A549 (cell line): ENCODE results near the gene IL22RA2. TPM values are rescaled to one million over a fixed set of nuclear protein-coding genes. Genes with fewer than 3 reads are reported as not detected.

Experiments
- ATAC-seq, 2 experiments: fragments of 200-7000 bp in 1 of 2; fragments of >200 bp in 1 of 2; cut with Nextera tagmentation in 1 of 2; cut with Tn5 transposase in 1 of 2; 3 replicates each; pipeline versions ENCODE4 v1.8.0 to v1.9.1; 2018 to 2020; ENCODE audit warnings: mild to moderate bottlenecking in 1 of 2, moderate library complexity in 1 of 2
- CTCF ChIA-PET: fragments of 300-600 bp; sonication (Branson Sonifier 250); formaldehyde crosslinking; extraction: SDS; loops from one replicate; lab custom pipeline; 2021; ENCODE audit warnings: antibody characterized with exemption, inconsistent platforms; lab: Yijun Ruan, JAX
- POLR2A ChIA-PET: fragments of 350-600 bp; formaldehyde crosslinking; extraction: SDS; loops from one replicate; lab custom pipeline; 2021; ENCODE audit warnings: antibody characterized with exemption, inconsistent platforms; lab: Yijun Ruan, JAX
- DNase-seq, 2 experiments: peaks; one replicate each; pipeline versions ENCODE4 v3.0.0 to v3.0.0-alpha.2; 2011 to 2016; ENCODE audit warnings: low read depth in 1 of 2, low spot score in 1 of 2
- FAIRE-seq: peaks from 2 replicates; lab custom pipeline; 2011; peaks lifted over from hg19 to GRCh38; lab: Jason Lieb, UNC
- H3K27ac ChIP-seq, 2 experiments: fragments of >200 bp; sonication (Bioruptor Twin); formaldehyde crosslinking; 3 replicates each; pipeline ENCODE4 v1.5.1; 2016 to 2017
- H3K4me1 ChIP-seq: fragments of >200 bp; sonication (Bioruptor Twin); formaldehyde crosslinking; 3 replicates; pipeline ENCODE4 v1.6.1; 2016
- H3K4me2 ChIP-seq: fragments of >200 bp; sonication (Bioruptor Twin); formaldehyde crosslinking; 3 replicates; pipeline ENCODE4 v1.6.1; 2016
- H3K4me3 ChIP-seq: fragments of >200 bp; sonication (Bioruptor Twin); formaldehyde crosslinking; 3 replicates; pipeline ENCODE4 v1.5.1; 2016
- H3K9me3 ChIP-seq: fragments of >200 bp; sonication (Bioruptor Twin); formaldehyde crosslinking; 3 replicates; pipeline ENCODE4 v1.6.1; 2016
- BHLHE40 ChIP-seq: IDR thresholded peaks from 2 replicates; pipeline ENCODE4 v1.6.1; 2012; ENCODE audit warnings: low read depth, low read length, inconsistent platforms
- CBX2 ChIP-seq: fragments of 200-600 bp; sonication (generic); IDR thresholded peaks from 2 replicates; pipeline ENCODE4 v1.6.1; 2016; ENCODE audit warnings: low read depth, mild to moderate bottlenecking, borderline replicate concordance
- CHD2 ChIP-seq: fragments of 150-350 bp; IDR thresholded peaks from 2 replicates; pipeline ENCODE4 v1.6.1; 2014; ENCODE audit warnings: low read length; ENCODE audit not compliant: partially characterized antibody
- ESRRA ChIP-seq: fragments of 150-350 bp; IDR thresholded peaks from 2 replicates; pipeline ENCODE4 v1.6.1; 2014; ENCODE audit warnings: mild to moderate bottlenecking, low read length, borderline replicate concordance
- GATA3 ChIP-seq: IDR thresholded peaks from 2 replicates; pipeline ENCODE4 v1.6.1; 2012; ENCODE audit warnings: borderline replicate concordance
- HMGXB4 ChIP-seq: fragments of 250-450 bp; sonication (Bioruptor Pico); IDR thresholded peaks from 2 replicates; pipeline ENCODE4 v1.5.0; 2021; ENCODE audit warnings: mild to moderate bottlenecking, moderate library complexity, borderline replicate concordance
- HOXA7 ChIP-seq: fragments of 250-450 bp; sonication (Bioruptor Pico); IDR thresholded peaks from 2 replicates; pipeline ENCODE4 v1.5.0; 2020; ENCODE audit warnings: mild to moderate bottlenecking, moderate library complexity
- HOXB13 ChIP-seq: fragments of 250-450 bp; sonication (Bioruptor Pico); IDR thresholded peaks from 2 replicates; pipeline ENCODE4 v1.5.0; 2020; ENCODE audit warnings: low read depth, mild to moderate bottlenecking, moderate library complexity
- KDM5A ChIP-seq: fragments of 200-600 bp; sonication (generic); IDR thresholded peaks from 2 replicates; pipeline ENCODE4 v1.6.1; 2016; ENCODE audit warnings: antibody characterized with exemption, mild to moderate bottlenecking
- NR3C1 ChIP-seq: fragments of >200 bp; sonication (Bioruptor Twin); formaldehyde crosslinking; IDR thresholded peaks from 3 replicates; pipeline ENCODE4 v1.6.1; 2017
- PHF8 ChIP-seq: fragments of 200-600 bp; sonication (generic); IDR thresholded peaks from 2 replicates; pipeline ENCODE4 v1.6.1; 2016; ENCODE audit warnings: low read depth, mild to moderate bottlenecking, antibody characterized with exemption, moderate library complexity, borderline replicate concordance
- RNF2 ChIP-seq: fragments of 200-600 bp; sonication (generic); IDR thresholded peaks from 2 replicates; pipeline ENCODE4 v1.6.1; 2016; ENCODE audit warnings: low read depth, mild to moderate bottlenecking, antibody characterized with exemption, moderate library complexity, borderline replicate concordance
- SMC3 ChIP-seq: fragments of >200 bp; sonication (Bioruptor Twin); formaldehyde crosslinking; IDR thresholded peaks from 3 replicates; pipeline ENCODE4 v1.6.1; 2018; ENCODE audit warnings: inconsistent platforms
- SREBF2 ChIP-seq: fragments of 450-650 bp; IDR thresholded peaks from 2 replicates; pipeline ENCODE4 v1.6.1; 2014; ENCODE audit warnings: mild to moderate bottlenecking, moderate library complexity
- TP53 ChIP-seq: fragments of 250-450 bp; sonication (Bioruptor Pico); IDR thresholded peaks from 2 replicates; pipeline ENCODE4 v1.5.0; 2021; ENCODE audit warnings: mild to moderate bottlenecking, moderate library complexity
- ZC3H11A ChIP-seq: fragments of 450-650 bp; IDR thresholded peaks from 2 replicates; pipeline ENCODE4 v1.6.1; 2014; ENCODE audit warnings: antibody characterized with exemption, mild to moderate bottlenecking
- ZNF302 ChIP-seq: fragments of 250-450 bp; sonication (Bioruptor Pico); IDR thresholded peaks from 2 replicates; pipeline ENCODE4 v1.9.0; 2021; ENCODE audit warnings: inconsistent platforms, mild to moderate bottlenecking, moderate library complexity
- WGBS: methylation state at CpG from one replicate; pipeline ENCODE4 v1.1.6; 2017; ENCODE audit errors: missing lambda C conversion rate; 5-methylcytosine and 5-hydroxymethylcytosine counted together
- polyA plus RNA-seq, 4 experiments: library from polyadenylated mRNA; depleted of rRNA in 3 of 4; stranded (reverse); fragments of >200 nt; fragmentation: RNase III in 1 of 4; extraction: RNeasy Plus Mini Kit Qiagen cat#74134 plus additional on column Dnase treatment in 1 of 4; gene quantifications; 2 replicates in 3 of 4; 3 replicates in 1 of 4; pipeline ENCODE4 v1.2.3, GENCODE V29; 2011 to 2017
- TF ChIP-seq, protein P1 (sequence below): fragments of 200-600 bp; sonication (generic); IDR thresholded peaks from 2 replicates; pipeline ENCODE4 v1.6.1; 2016; ENCODE audit warnings: antibody characterized with exemption, mild to moderate bottlenecking, moderate library complexity
- TF ChIP-seq, protein P2 (sequence below): fragments of 150-350 bp; IDR thresholded peaks from 2 replicates; pipeline ENCODE4 v1.6.1; 2014; ENCODE audit warnings: low read depth, mild to moderate bottlenecking, low read length
- TF ChIP-seq, protein P3 (sequence below): fragments of >200 bp; sonication (Bioruptor Twin); formaldehyde crosslinking; IDR thresholded peaks from 3 replicates; pipeline ENCODE4 v1.5.1; 2016

Gene IL22RA2
- polyA plus RNA-seq, 2 of the 4 experiments (the other 2 are of a cell fraction): not detected

DNA sequence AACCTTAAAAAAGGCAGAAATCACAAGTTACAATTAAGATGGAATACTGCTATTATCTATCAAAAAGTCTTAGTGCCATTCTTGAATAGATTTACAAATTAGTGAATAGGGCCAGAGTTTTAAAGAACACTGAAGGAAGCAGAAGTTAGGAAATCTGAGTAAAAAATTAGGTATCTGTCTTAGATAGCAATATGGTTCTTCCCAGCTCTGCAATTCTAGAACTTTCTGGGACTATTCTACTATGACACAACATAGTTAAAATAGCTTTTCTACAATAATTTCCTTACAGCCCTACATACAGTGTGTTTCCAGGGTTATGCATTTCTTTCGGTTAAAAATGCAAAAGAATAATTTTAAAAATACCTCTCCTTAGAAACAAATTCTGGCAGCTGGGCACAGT lies 27.6 kb upstream of the IL22RA2 start (continued):
- TF ChIP-seq, protein P1, sequence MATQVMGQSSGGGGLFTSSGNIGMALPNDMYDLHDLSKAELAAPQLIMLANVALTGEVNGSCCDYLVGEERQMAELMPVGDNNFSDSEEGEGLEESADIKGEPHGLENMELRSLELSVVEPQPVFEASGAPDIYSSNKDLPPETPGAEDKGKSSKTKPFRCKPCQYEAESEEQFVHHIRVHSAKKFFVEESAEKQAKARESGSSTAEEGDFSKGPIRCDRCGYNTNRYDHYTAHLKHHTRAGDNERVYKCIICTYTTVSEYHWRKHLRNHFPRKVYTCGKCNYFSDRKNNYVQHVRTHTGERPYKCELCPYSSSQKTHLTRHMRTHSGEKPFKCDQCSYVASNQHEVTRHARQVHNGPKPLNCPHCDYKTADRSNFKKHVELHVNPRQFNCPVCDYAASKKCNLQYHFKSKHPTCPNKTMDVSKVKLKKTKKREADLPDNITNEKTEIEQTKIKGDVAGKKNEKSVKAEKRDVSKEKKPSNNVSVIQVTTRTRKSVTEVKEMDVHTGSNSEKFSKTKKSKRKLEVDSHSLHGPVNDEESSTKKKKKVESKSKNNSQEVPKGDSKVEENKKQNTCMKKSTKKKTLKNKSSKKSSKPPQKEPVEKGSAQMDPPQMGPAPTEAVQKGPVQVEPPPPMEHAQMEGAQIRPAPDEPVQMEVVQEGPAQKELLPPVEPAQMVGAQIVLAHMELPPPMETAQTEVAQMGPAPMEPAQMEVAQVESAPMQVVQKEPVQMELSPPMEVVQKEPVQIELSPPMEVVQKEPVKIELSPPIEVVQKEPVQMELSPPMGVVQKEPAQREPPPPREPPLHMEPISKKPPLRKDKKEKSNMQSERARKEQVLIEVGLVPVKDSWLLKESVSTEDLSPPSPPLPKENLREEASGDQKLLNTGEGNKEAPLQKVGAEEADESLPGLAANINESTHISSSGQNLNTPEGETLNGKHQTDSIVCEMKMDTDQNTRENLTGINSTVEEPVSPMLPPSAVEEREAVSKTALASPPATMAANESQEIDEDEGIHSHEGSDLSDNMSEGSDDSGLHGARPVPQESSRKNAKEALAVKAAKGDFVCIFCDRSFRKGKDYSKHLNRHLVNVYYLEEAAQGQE: no peak
- no peak for TF ChIP-seq CBX2
- no peak for TF ChIP-seq SREBF2
- no peak for TF ChIP-seq KDM5A
- TF ChIP-seq SMC3: no peak
- TF ChIP-seq, all 56 proteins: peak for 0

DNA sequence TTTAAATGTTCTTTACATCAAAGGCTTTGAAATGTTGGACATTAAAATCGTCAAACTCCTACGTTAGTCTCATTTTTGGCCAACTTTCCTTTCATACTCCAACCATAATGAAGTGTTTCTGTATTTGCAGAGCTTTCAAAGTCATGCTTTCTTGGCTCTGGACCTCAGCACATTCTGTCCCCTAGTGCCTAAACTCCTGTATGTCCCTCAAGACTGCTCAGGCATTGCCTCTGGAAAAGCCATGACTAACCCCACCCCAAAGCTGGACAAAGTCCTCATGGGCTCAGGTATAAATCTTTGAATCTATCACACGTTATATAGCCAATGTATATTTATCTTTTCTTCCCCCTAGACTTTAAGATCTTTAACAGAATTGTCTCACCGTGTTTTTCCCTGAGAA lies 26.8 kb upstream of the IL22RA2 start:
- 96% methylated on average over 4 of the region's 4 CpGs for WGBS
- no peak for DNase-seq
- Histone ChIP-seq H3K4me2 (no peak overlapping the region), H3K4me3 (no peak overlapping the region), H3K4me1 (no peaks in the 10 kb centered on the region), H3K9me3 (no peaks in the 10 kb centered on the region), H3K27ac (no peak overlapping the region)
- no peak for TF ChIP-seq BHLHE40
- TF ChIP-seq, protein P2, sequence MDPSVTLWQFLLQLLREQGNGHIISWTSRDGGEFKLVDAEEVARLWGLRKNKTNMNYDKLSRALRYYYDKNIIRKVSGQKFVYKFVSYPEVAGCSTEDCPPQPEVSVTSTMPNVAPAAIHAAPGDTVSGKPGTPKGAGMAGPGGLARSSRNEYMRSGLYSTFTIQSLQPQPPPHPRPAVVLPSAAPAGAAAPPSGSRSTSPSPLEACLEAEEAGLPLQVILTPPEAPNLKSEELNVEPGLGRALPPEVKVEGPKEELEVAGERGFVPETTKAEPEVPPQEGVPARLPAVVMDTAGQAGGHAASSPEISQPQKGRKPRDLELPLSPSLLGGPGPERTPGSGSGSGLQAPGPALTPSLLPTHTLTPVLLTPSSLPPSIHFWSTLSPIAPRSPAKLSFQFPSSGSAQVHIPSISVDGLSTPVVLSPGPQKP: no peak
- no peak for TF ChIP-seq HMGXB4 (CRISPR knock-in tag)
- TF ChIP-seq NR3C1: no peak
- TF ChIP-seq HOXA7 (CRISPR knock-in tag): no peak
- TF ChIP-seq KDM5A: no peak
- no peak for TF ChIP-seq HOXB13
- TF ChIP-seq RNF2: no peak
- no peak for TF ChIP-seq ZC3H11A
- no peak for TF ChIP-seq SREBF2
- no peak for TF ChIP-seq ESRRA
- no peak for TF ChIP-seq ZNF302
- TF ChIP-seq TP53: no peak
- no peak for TF ChIP-seq PHF8
- no peak for TF ChIP-seq CHD2
- no peak for TF ChIP-seq GATA3
- TF ChIP-seq, protein P1: no peak
- TF ChIP-seq, protein P3, sequence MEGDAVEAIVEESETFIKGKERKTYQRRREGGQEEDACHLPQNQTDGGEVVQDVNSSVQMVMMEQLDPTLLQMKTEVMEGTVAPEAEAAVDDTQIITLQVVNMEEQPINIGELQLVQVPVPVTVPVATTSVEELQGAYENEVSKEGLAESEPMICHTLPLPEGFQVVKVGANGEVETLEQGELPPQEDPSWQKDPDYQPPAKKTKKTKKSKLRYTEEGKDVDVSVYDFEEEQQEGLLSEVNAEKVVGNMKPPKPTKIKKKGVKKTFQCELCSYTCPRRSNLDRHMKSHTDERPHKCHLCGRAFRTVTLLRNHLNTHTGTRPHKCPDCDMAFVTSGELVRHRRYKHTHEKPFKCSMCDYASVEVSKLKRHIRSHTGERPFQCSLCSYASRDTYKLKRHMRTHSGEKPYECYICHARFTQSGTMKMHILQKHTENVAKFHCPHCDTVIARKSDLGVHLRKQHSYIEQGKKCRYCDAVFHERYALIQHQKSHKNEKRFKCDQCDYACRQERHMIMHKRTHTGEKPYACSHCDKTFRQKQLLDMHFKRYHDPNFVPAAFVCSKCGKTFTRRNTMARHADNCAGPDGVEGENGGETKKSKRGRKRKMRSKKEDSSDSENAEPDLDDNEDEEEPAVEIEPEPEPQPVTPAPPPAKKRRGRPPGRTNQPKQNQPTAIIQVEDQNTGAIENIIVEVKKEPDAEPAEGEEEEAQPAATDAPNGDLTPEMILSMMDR: no peak
- FAIRE-seq: no peak
- ChIA-PET POLR2A (no interaction called here), CTCF (no interaction called here)
- ATAC-seq: no peak
